DMS53 treated with DMSO at 0.1 percent for 48 hours (cell line): ENCODE results near the gene VTCN1.
"Not testable (repeated sequence)": the region's sequence is repeated elsewhere in the genome, so short reads cannot be mapped to it uniquely, and the experiment has no call there.

Source experiments
- DNase-seq: peaks from one replicate; lab custom pipeline; 2025; ENCODE audit not compliant: unreplicated experiment; lab: John Stamatoyannopoulos, UW

The VTCN1 gene

GRCh38 chr1:117128323-117129079, 82.2 kb downstream of the VTCN1 start:
- peak; percentile 6 for DNase-seq

- no peak for DNase-seq
These were observed 82.9 kb downstream of the VTCN1 start for GRCh38 chr1:117127795-117128194.

- DNase-seq = no peak
These were observed 86.1 kb downstream of the VTCN1 start for GRCh38 chr1:117124661-117125060.

GRCh38 chr1:117123274-117123673, 87.5 kb downstream of the VTCN1 start:
- DNase-seq = no peak

GRCh38 chr1:117122330-117123025, 88.2 kb downstream of the VTCN1 start:
- no peak for DNase-seq

GRCh38 chr1:117121589-117122329, 89.0 kb downstream of the VTCN1 start, which contains the start of gene TRIM45:
Gene TRIM45 (minus strand): TSS chr1:117121749. CDS start chr1:117121201, 548 bp downstream.
- DNase-seq = peak; percentile 69

GRCh38 chr1:117120774-117121588, 89.7 kb downstream of the VTCN1 start:
- DNase-seq = no peak

- DNase-seq = not testable (repeated sequence)
These were observed 91.6 kb downstream of the VTCN1 start for GRCh38 chr1:117119144-117119543.

GRCh38 chr1:117118137-117118536, 92.6 kb downstream of the VTCN1 start:
- DNase-seq = no peak

- no peak for DNase-seq
These were observed 93.0 kb downstream of the VTCN1 start for GRCh38 chr1:117117697-117118096.

GRCh38 chr1:117116784-117117130, 94.0 kb downstream of the VTCN1 start:
- no peak for DNase-seq

GRCh38 chr1:117116090-117116783, 94.5 kb downstream of the VTCN1 start:
- DNase-seq = no peak

GRCh38 chr1:117114877-117115276, 95.8 kb downstream of the VTCN1 start:
- DNase-seq = no peak

GRCh38 chr1:117113199-117113598, 97.5 kb downstream of the VTCN1 start:
- no peak for DNase-seq

GRCh38 chr1:117112047-117112717, 98.5 kb downstream of the VTCN1 start:
- DNase-seq = no peak

- DNase-seq = no peak
These were observed 100.0 kb downstream of the VTCN1 start for GRCh38 chr1:117110774-117111173.

GRCh38 chr1:117107364-117107763, 103.4 kb downstream of the VTCN1 start:
- DNase-seq = no peak

- DNase-seq = no peak
These were observed 104.2 kb downstream of the VTCN1 start for GRCh38 chr1:117106478-117106877.

- DNase-seq = no peak
These were observed 105.0 kb downstream of the VTCN1 start for GRCh38 chr1:117105722-117106121.

- DNase-seq = no peak
These were observed 105.7 kb downstream of the VTCN1 start for GRCh38 chr1:117104986-117105385.
